LNCaP clone FGC (cell line): ENCODE results near the gene SRCIN1.

Source experiments
- DNase-seq: peaks from one replicate; pipeline ENCODE4 v3.0.0-alpha.2; 2011; ENCODE audit warnings: low read depth
- H3K4me3 ChIP-seq: 2 replicates; pipeline ENCODE4 v1.5.1; 2011; ENCODE audit warnings: mild to moderate bottlenecking, low read depth, low read length, control low read depth
- CTCF ChIP-seq: IDR thresholded peaks from 2 replicates; pipeline ENCODE4 v1.5.1; 2012; ENCODE audit warnings: mild to moderate bottlenecking; ENCODE audit not compliant: control insufficient read depth, insufficient read depth; ENCODE audit errors: extremely low read depth

The SRCIN1 gene

GRCh38 chr17:38550661-38551060 is 55.1 kb downstream of the SRCIN1 start:
- DNase-seq = no peak
- no peak overlapping the region for H3K4me3 ChIP-seq
- TF ChIP-seq CTCF = no peak

- no peak for DNase-seq
- no peak overlapping the region for H3K4me3 ChIP-seq
- no peak for TF ChIP-seq CTCF
Measured at GRCh38 chr17:38549285-38549684, 56.5 kb downstream of the SRCIN1 start.

GRCh38 chr17:38547444-38547843 is 58.3 kb downstream of the SRCIN1 start:
- no peak for TF ChIP-seq CTCF
- DNase-seq = no peak
- H3K4me3 ChIP-seq = no peak overlapping the region

GRCh38 chr17:38546396-38546795 is 59.4 kb downstream of the SRCIN1 start:
- TF ChIP-seq CTCF = no peak
- no peak for DNase-seq
- H3K4me3 ChIP-seq = no peak overlapping the region

DNA sequence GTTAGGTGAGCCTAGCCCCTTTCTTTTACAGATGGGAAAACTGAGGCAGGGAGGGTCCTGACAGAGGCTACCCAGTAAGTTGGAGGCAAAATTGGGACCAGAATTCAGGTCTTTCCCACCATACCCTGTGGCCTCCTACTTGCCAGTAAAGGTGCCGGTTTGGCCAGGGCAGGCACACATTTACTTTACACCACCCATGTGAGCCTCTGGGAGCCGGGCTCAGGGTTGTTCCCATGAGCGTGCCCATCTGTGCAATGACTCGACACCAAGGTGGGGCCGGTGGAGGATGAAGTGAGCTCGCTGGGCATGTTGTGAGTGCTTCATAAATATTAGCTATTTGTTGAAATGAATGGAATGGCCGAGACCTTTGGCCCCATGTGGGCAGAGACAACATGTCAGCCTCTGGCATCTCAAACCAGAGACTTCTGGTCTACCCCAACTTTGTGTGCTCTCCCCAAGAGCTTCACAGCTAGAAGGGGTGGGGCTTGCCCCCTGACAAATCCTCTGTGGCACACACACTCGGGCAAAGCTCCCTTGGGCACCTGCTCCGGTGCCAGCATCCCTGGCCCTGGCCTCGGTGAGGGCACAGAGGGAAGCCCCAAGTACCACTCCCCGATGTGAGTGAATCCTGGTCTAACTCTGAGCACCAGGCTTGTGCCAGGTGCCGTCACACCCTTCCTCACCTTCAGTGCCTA is 60.1 kb downstream of the SRCIN1 start:
- no peak for DNase-seq
- no peak for TF ChIP-seq CTCF
- H3K4me3 ChIP-seq = no peak overlapping the region

GRCh38 chr17:38544839-38545209 is 60.9 kb downstream of the SRCIN1 start:
- no peak for DNase-seq

More at GRCh38 chr17:38544839-38545209, 60.9 kb downstream of the SRCIN1 start:
- no peak overlapping the region for H3K4me3 ChIP-seq
- TF ChIP-seq CTCF = no peak
